HT-29 (cell line): ENCODE measurements around the gene DSCAML1. TPM values are rescaled to one million over a fixed set of nuclear protein-coding genes. Genes with fewer than 3 reads are reported as not detected.
A peak's percentile ranks its signal among the peaks of the same experiment; 100 is the strongest.

Experiments
- DNase-seq: peaks from one replicate; pipeline ENCODE4 v3.0.0-alpha.2; 2015; ENCODE audit warnings: low spot score
- total RNA-seq: library from RNA; depleted of rRNA; stranded (reverse); fragments of >200 nt; shearing (Covaris generic); gene quantifications from 2 replicates; pipeline ENCODE4 v1.2.3, GENCODE V29; 2014

DSCAML1 gene
- total RNA-seq, 1 experiment from 2014 or later: not detected

DNA sequence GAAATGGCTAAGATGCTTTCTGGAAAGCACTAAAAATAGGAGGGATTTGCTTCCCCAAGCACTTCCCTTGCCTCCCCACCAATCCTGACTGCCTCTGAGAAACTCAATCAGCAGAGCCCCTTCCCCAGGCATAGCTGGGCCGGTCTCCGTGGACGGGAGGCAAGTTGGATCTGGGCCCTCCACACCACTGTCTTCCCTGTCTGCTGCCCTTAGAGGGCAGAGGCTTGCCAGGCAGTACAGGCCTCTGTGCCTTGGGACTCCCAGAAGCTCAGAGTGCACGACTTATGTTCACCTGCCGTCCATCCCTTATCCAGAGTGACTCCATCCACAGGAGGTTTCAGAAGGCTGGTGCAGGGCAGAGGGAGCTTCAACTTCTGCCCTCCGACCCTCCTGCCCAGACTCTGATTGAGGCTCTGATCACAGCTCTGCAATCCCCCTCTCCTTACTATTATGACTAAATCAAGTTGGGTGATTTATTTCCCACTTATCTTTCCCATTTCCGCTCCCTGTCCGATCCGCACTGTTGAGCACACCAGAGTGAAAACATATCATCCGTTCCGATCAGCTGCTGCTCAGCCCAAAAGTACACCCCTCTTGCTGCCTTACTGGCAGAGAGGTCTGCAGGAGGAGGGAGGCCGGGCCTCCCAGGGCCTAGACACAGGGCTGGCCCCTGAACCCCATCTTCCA is 71.8 kb downstream of the DSCAML1 start:
- no peak for DNase-seq

- no peak for DNase-seq
Observed at GRCh38 chr11:117724621-117725020, 72.4 kb downstream of the DSCAML1 start.

DNA sequence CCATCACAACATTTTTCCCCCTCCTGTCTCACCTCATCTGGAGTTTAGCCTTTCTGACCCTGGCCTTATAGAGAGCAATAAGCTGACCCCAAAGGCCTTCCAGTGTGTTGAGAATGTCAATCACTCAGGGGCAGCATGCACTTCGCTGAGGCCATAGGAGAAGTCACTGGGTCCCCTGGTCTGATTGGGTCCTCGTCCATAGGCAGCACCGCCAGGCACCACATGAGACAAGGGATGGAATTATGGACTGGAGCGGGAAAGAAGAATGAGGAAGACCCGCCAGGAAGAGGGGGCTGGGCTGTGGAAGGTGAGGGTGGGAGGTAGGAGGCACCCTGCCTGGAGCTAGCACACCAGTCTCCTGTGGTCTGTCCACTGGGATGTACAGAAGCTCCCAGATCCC is 72.9 kb downstream of the DSCAML1 start:
- DNase-seq: no peak

DNA sequence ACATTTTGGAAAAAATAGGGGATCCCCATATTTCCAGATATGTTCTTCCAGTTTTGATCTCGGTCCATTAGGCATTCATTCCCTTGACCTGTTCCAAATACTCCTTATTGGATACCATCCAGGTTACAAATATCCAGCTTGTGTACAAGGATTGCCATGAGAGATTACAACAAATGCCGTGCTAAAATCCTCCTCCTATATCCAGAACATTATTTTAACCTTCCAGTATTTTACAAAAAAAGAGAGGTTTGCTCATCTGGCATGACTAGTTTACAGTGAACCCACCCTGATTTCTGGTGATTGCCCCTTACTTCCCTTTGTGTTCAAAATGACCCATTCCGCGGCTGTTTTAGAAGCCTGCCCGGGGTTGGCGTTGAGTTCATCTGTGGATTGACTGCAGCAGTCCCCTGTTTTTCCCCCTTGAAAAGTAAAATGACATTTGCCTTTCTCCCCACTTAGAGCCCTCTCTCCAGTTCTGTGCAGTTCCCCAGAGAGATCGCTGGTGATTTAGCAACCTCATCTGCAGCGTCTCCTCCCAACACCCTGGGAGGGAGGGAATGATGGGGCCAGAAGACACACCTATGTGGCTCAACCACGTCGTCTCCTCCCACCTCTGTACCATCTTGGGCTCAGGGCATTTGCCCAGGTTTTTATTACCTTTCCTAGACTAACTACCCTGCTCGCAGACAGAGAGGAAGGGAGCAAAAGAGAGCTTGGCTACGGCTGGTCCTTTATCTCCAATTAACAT is 73.6 kb downstream of the DSCAML1 start:
- no peak for DNase-seq

DNA sequence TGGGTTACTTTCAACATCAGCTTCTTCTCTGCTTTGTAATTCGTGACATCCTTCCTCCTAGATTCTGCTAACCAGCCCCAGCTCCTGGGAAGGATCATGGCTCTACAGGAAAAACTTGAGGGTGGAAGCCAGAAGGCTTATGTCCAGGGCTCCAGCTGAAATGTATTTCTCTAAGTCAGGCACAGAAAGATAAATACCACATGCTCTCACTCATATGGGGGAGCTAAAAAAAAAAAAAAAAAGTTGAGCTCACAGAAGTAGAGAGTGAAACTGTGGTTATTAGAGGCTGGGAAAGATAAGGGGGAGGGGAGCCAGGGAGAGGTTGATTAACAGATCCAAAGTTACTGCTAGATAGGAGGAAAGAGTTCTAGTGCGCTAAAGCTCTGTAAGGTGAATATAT is 74.9 kb downstream of the DSCAML1 start:
- no peak for DNase-seq

- no peak for DNase-seq
Observed at GRCh38 chr11:117720061-117720511, 76.9 kb downstream of the DSCAML1 start.

GRCh38 chr11:117719480-117719879 is 77.5 kb downstream of the DSCAML1 start:
- DNase-seq: no peak

DNA sequence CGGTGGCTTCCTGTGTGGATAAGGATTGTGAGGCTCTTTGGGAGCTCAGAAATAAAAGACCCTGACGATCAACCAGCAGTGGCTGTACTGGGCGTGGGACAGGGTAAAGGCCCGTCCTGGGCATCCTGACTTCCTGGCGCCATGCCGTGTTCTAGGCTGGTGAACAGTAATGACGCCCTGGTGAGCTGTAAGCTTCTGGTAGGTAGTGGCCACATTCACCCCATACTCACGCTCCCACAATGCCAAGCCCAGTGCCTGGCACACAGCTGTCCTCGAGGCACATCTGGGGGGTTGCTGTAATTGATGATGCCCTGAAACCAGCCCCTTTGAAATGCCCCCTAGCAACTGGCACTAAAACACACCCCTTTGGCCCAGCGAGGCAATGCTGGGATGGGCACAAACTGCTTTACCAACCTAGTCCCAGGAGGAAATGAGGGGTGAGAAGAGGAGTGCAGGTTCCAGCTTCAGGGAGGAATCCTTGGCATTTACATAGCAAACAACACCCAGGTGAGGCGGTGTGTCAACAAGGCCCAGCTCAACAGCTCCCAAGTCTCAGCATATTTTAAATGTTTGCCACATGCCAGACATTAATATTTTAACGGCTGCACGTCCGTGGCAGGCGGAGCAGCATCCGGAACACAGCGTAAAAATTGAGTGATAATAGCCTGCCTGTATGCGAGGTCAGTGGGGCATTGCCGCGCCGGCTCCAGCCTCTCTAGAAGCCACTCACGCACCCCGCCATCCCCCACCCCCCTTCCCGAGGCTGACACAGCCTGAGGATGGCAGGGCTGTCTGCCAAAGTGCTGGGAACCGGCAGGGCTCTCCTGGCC is 79.3 kb downstream of the DSCAML1 start:
- peak; percentile 54 for DNase-seq

GRCh38 chr11:117716521-117717440 is 80.2 kb downstream of the DSCAML1 start:
- no peak for DNase-seq

DNA sequence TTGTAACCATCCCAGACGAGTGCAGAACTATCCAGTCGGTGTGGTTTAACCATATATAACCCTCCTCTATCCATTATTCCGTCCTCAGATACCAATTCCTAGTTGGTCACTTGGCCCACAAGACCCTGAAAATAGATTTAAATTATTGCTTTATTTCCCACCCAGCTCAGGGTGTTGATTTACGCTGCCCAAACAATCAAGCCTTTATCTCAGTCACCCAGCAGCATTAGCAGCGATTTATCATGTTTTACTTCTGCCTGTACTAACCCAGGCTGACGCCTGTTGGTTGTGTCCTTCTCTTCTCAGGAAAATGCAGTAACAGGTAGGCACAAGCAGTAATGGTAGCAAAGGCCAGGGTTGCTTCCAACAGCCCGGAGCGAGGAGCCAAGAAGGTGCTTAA is 81.2 kb downstream of the DSCAML1 start:
- no peak for DNase-seq

GRCh38 chr11:117713538-117713991 is 83.5 kb downstream of the DSCAML1 start:
- DNase-seq: no peak

GRCh38 chr11:117712530-117712929 is 84.5 kb downstream of the DSCAML1 start:
- DNase-seq: no peak

DNA sequence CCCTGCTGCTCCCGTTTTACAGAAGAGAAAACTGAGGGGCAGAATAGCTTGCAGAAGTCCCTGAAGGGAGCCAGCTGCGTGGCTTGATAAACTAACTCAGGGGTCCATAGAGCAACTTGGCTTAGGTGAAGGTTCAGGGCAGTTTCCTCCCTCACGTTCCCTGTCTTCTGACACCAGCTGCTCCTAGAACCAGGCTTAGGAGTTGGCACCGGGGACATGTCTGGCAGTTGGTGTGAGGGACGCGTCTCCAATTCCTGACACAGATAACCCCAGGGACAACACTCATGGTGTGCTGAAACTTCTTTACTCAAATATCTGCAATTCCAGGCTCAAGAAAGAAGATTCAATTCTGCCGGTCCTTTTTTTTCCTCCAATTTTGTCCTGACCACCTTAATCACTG is 85.7 kb downstream of the DSCAML1 start:
- DNase-seq: no peak

DNA sequence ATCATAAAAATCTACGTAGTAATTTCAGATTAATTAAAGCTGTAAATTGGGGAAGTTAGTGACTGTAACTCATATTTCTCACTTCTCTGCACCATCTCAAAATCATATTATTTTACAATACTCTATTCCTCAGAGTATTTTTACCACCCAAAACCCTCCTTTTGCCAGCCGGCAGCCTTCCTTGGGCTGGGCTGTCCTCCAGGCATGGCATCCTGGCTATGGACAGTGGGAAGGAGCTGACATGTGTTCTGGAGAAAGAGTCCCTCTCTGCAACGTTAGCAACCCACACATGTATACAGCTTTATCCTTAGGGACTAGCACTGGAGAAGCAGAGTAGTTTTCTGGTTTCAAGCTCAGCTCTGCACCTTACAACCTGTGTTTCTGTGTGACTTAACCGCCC is 86.8 kb downstream of the DSCAML1 start:
- DNase-seq: no peak

DNA sequence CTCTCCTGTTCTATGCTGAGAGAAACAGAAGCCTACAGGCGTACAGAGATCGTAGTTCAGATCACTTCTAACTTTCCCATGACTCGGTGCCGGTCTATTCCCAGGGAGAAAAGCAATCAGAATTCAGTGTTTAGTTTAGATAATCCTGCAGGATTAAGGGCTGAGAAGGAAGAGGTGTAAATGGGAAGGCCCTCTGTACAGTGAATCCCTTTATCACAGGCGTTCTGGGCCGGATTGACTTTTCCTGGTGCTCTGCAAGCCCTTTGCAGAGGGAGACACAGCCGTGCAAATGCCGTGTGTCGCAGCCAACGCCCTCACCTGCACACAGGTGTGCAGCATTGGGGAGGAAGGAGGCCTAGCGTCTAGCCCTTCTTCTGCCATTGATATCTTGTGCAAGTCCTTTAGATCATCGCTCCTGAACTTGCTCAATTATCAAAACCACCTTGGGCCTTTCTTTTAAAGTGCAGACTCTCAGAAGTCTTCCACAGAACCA is 90.6 kb downstream of the DSCAML1 start:
- DNase-seq: no peak

DNA sequence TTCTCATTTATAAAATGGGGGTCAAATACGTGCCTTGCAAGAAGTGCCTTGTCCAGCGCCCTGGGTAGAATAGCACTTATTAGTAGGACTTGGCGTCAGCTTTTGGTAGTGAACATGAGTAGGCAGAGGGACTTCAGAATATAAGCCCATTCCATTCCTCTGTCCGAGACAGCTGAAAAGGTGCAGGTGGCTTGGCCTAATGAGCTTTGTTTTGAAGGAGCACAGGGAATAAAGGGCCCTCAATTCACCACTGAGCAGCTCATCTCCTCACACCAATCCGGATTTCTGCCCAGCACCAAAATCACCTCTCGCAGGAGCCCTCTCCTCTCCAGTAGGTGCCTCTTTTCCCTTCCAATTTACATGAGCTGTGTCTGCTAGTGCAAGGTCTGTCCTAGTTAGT is 91.2 kb downstream of the DSCAML1 start:
- DNase-seq: no peak

DNA sequence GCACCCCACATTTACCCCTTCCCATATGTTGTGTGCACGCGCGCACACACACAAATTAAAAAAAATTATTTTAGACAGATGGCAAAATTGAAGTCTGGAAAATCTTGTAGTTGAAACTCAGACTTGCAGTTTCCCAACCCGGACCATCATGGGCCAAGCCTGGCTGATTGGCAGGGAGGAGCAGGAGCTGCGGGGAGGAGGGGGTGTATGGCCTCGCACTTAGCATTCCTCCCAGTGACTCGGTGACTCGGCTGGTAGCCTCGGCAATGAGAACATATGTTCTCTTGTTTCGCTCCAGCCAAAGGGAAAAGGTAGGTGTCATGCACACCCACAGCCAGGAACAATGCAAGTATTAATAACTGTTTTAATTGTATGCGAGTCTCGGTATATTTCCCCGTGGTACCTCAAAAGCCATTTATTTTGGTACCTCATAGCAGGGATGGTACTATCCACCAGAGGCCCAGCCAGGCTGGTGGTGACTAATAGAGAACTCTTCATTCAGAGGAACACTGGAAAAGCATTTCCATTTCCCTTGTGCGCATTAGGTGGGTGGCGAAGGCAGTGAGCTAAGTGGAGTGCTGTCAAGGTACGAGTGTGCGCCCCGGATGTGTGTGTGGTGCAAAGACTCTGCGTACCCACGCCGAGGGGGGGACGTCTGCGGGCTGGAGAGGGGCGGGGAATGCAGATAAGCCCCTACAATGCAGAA is 92.5 kb downstream of the DSCAML1 start:
- DNase-seq: no peak

DNA sequence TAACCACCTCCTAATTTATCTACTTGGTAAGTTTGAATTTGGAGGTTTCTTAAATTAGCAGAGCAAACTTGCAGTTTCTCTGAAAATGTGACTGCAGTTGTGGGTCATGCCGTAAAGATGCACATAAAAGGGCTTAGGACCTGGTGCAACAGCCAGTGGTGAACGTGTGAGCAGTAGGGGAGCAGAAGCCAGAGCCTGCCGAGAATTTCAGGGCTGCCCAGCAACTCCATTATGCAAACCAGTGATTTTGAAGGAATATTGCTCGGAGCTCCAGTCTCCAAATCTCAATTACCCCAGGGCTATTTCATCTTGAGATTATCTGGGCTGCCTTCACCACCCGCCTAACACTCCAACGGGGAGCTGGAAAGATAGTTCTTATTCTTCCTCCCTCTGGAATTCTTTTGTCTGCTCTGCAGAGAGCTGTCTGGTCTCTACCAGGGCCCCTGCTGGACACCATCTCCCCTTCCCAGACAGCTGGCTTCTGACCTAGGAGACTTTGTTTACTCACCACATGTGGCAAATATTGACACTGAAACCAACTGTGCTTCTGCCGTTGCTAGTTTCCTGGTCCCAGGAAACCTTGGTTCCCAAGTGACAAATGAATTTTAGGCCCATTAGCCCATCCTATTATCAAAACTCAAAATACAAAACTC is 93.9 kb downstream of the DSCAML1 start:
- DNase-seq: no peak

DNA sequence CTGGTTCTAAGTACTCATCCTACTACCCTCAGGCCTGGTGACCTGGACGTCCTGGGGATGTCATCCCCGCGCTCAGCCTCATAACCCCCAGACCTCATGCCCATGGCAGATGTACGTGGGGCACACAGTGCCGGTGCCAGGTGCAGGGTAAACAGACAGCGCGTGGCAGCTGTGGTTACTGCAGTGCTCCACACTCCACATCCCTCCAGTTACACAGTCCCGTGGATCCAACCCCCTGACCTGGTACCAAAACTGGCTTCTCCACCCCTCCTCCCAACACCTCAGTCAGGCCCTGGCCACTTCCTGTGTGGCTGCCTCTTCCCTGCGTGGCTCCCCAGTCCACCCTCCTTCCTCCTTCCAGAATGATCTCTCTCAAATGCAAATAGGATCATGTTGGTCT is 95.2 kb downstream of the DSCAML1 start:
- no peak for DNase-seq

GRCh38 chr11:117700551-117700950 is 96.5 kb downstream of the DSCAML1 start:
- DNase-seq: no peak
